ENCODE data around the gene SLC25A21.

SLC25A21 gene

DNA sequence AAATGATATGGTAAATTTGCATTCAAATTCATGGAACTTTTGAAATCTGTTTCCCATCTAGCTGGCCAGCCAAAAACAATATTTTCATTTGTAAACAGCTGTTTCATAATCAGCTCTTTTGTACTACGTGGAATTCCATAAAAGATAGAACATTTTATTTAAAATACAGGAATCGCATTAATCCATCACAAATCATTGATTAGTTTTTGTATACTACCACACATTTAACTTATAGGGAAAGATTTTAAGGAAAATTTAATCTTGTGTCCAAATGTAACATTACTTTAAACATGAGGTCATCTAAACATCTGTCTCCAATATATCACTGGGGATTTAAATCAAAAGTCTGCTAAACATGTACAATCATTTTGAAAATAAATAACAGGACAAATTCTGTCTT is 33.5 kb downstream of the SLC25A21 start:
- POLR2A ChIA-PET: no interaction called here
- Histone ChIP-seq H3K9me3 (ENCODE audit: control extremely low read depth in 1 of 5, control insufficient read depth in 4 of 5, insufficient read depth in 2 of 5, low read depth in 1 of 5, low read length in 4 of 5) (no peaks in the 10 kb centered on the region), H3K36me3 (ENCODE audit: control insufficient read depth in 4 of 4, insufficient read depth in 4 of 4, low read length in 3 of 4) (no peaks in the 10 kb centered on the region), H3K4me3 (ENCODE audit: control insufficient read depth in 1 of 7, extremely low read depth in 1 of 7, insufficient read depth in 4 of 7, low read depth in 2 of 7, low read length in 6 of 7) (no peak overlapping the region), H3K27me3 (replicated peaks in 2 of 5; ENCODE audit: control insufficient read depth in 4 of 5, insufficient read depth in 5 of 5, low read length in 4 of 5) (peaks cover 0 to 3% (median 0%) of the 10 kb centered on the region in 5 experiments), H3K4me1 (ENCODE audit: control extremely low read depth in 1 of 4, control insufficient read depth in 4 of 4, insufficient read depth in 4 of 4, low read length in 3 of 4) (no peaks in the 10 kb centered on the region), H3K27ac (ENCODE audit: insufficient read depth in 1 of 2, low read depth in 1 of 2, low read length in 2 of 2, poor library complexity in 1 of 2, severe bottlenecking in 2 of 2) (no peak overlapping the region)
- no peak for DNase-seq
- no CpG with 5 or more reads among the region's 2 CpGs for WGBS (ENCODE audit: insufficient coverage)
- CTCF ChIA-PET: interaction anchor here (0.8 to 2.0 kb wide), 2 partner anchors 11 to 14 kb away, joined by 3 to 8 read pairs; no protein-coding TSS in a partner anchor

DNA sequence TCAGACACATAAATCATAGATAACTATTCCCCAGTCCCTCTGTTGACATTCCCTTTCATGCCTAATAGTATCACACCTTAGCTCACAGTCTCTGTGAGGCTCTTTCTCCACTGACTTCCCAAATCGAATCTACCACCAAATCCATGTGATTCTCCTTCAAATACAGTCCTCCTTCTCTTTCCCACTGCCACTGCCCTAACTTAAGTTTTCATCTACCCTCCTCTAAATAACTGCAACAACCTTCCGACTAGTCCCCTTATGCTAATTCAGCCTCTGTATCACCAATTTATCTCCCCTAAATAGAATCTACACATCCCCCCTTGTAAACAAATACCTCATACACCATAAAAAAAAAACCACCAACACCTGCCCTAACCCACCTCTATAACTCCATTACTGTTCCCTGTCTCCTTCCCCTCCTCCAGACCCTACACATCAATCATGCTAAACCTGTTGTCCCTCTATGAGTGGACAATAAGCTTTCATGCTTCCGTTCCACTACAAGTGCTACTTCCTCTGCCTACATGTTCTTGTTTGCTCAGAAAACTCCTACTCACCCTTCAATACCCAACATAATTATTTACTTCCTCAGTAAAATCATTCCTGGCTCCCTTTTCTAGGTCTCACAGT is 39.0 kb downstream of the SLC25A21 start:
- Histone ChIP-seq H3K4me3 (ENCODE audit: control insufficient read depth in 1 of 7, extremely low read depth in 1 of 7, insufficient read depth in 4 of 7, low read depth in 2 of 7, low read length in 6 of 7) (no peak overlapping the region), H3K9me3 (ENCODE audit: control extremely low read depth in 1 of 5, control insufficient read depth in 4 of 5, insufficient read depth in 2 of 5, low read depth in 1 of 5, low read length in 4 of 5) (no peaks in the 10 kb centered on the region), H3K27ac (ENCODE audit: insufficient read depth in 1 of 2, low read depth in 1 of 2, low read length in 2 of 2, poor library complexity in 1 of 2, severe bottlenecking in 2 of 2) (no peak overlapping the region), H3K27me3 (replicated peaks in 2 of 5; ENCODE audit: control insufficient read depth in 4 of 5, insufficient read depth in 5 of 5, low read length in 4 of 5) (no peaks in the 10 kb centered on the region), H3K36me3 (ENCODE audit: control insufficient read depth in 4 of 4, insufficient read depth in 4 of 4, low read length in 3 of 4) (no peaks in the 10 kb centered on the region), H3K4me1 (ENCODE audit: control extremely low read depth in 1 of 4, control insufficient read depth in 4 of 4, insufficient read depth in 4 of 4, low read length in 3 of 4) (no peaks in the 10 kb centered on the region)
- WGBS (ENCODE audit: insufficient coverage): 94% methylated on average over 3 of the region's 3 CpGs
- ChIA-PET CTCF (interaction anchor here (0.9 kb wide), 1 partner anchor 14 kb away, joined by 3 read pairs; no protein-coding TSS in a partner anchor), POLR2A (no interaction called here)
- no peak for DNase-seq

DNA sequence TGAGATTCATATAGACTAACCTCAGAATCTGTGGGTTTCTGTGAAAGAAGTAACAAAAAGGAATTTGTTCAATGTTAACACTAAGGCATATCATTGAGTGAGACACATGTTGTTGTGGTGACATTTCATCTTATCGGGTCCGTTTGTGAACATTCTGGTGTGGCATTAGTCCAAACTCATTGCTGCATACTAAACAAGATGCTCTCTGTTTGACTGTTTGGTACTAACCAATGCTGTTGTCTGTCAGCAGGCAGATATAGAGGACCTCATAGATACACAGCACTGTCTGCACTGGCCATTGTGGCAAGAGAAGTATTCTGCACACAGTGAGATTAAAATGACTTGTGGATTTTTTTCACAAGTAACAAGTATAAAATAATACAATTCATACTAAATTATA is 41.2 kb downstream of the SLC25A21 start:
- POLR2A ChIA-PET: no interaction called here
- no peaks in the 10 kb centered on the region for H3K36me3 ChIP-seq (ENCODE audit: control insufficient read depth in 4 of 4, insufficient read depth in 4 of 4, low read length in 3 of 4)
- CTCF ChIA-PET: no interaction called here
- H3K27me3 ChIP-seq (replicated peaks in 2 of 5; ENCODE audit: control insufficient read depth in 4 of 5, insufficient read depth in 5 of 5, low read length in 4 of 5): peaks cover 0 to 2% (median 0%) of the 10 kb centered on the region in 5 experiments
- no peaks in the 10 kb centered on the region for H3K9me3 ChIP-seq (ENCODE audit: control extremely low read depth in 1 of 5, control insufficient read depth in 4 of 5, insufficient read depth in 2 of 5, low read depth in 1 of 5, low read length in 4 of 5)
- 100% methylated on average over 2 of the region's 2 CpGs for WGBS (ENCODE audit: insufficient coverage)
- H3K4me1 ChIP-seq (ENCODE audit: control extremely low read depth in 1 of 4, control insufficient read depth in 4 of 4, insufficient read depth in 4 of 4, low read length in 3 of 4): no peaks in the 10 kb centered on the region
- DNase-seq: no peak
- no peak overlapping the region for H3K4me3 ChIP-seq (ENCODE audit: control insufficient read depth in 1 of 7, extremely low read depth in 1 of 7, insufficient read depth in 4 of 7, low read depth in 2 of 7, low read length in 6 of 7)
- H3K27ac ChIP-seq (ENCODE audit: insufficient read depth in 1 of 2, low read depth in 1 of 2, low read length in 2 of 2, poor library complexity in 1 of 2, severe bottlenecking in 2 of 2): no peak overlapping the region

DNA sequence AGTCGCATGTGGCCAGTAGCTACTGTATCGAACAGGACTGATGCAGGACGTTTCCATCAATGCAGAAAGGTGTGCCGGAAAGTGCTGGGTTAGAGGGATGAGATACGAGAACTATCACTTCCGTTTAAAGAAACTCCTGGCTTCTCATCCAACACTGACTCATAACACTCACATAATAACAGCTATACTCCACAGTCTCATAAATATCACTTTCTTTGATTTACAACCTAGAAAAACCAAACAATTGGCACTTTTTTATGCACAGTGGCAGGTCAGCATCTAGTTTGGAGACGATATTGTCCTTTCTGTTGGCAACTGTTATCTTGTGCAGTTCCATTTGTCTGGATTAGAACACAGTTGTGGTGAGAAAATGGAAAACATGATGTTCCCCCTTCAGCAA is 43.4 kb downstream of the SLC25A21 start:
- ChIA-PET CTCF (interaction anchor here (0.8 kb wide), 1 partner anchor 11 kb away, joined by 3 read pairs; no protein-coding TSS in a partner anchor), POLR2A (no interaction called here)
- Histone ChIP-seq H3K4me1 (ENCODE audit: control extremely low read depth in 1 of 4, control insufficient read depth in 4 of 4, insufficient read depth in 4 of 4, low read length in 3 of 4) (no peaks in the 10 kb centered on the region), H3K4me3 (ENCODE audit: control insufficient read depth in 1 of 7, extremely low read depth in 1 of 7, insufficient read depth in 4 of 7, low read depth in 2 of 7, low read length in 6 of 7) (no peak overlapping the region), H3K36me3 (ENCODE audit: control insufficient read depth in 4 of 4, insufficient read depth in 4 of 4, low read length in 3 of 4) (no peaks in the 10 kb centered on the region), H3K27ac (ENCODE audit: insufficient read depth in 1 of 2, low read depth in 1 of 2, low read length in 2 of 2, poor library complexity in 1 of 2, severe bottlenecking in 2 of 2) (no peak overlapping the region), H3K9me3 (ENCODE audit: control extremely low read depth in 1 of 5, control insufficient read depth in 4 of 5, insufficient read depth in 2 of 5, low read depth in 1 of 5, low read length in 4 of 5) (no peaks in the 10 kb centered on the region), H3K27me3 (replicated peaks in 2 of 5; ENCODE audit: control insufficient read depth in 4 of 5, insufficient read depth in 5 of 5, low read length in 4 of 5) (peaks cover 0 to 2% (median 0%) of the 10 kb centered on the region in 5 experiments)
- 93% methylated on average over 5 of the region's 7 CpGs for whole genome bisulfite sequencing (ENCODE audit: insufficient coverage)
- DNase-seq: no peak

DNA sequence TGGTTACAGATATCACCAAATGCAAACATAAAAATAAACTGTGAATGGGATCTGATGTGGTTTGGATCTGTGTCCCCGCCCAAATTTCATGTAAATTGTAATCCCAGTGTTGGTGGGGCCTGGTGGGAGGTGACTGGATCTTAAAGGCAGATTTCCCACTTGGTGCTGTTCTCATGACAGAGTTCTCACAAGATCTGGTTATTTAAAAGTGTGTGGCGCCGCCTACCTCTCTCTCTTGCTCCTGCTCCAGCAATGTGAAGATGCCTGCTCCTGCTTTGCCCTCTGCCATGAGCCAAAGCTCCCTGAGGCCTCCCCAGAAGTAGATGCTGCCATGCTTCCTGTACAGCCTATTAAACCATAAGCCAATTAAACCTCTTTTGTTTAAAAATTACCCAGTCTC is 47.8 kb downstream of the SLC25A21 start:
- H3K4me1 ChIP-seq (ENCODE audit: control extremely low read depth in 1 of 4, control insufficient read depth in 4 of 4, insufficient read depth in 4 of 4, low read length in 3 of 4): no peaks in the 10 kb centered on the region
- 95% methylated on average over 2 of the region's 3 CpGs for WGBS (ENCODE audit: insufficient coverage)
- peaks cover 0 to 2% (median 0%) of the 10 kb centered on the region in 5 experiments for H3K27me3 ChIP-seq (replicated peaks in 2 of 5; ENCODE audit: control insufficient read depth in 4 of 5, insufficient read depth in 5 of 5, low read length in 4 of 5)
- no peaks in the 10 kb centered on the region for H3K36me3 ChIP-seq (ENCODE audit: control insufficient read depth in 4 of 4, insufficient read depth in 4 of 4, low read length in 3 of 4)
- no peak for DNase-seq
- no peaks in the 10 kb centered on the region for H3K9me3 ChIP-seq (ENCODE audit: control extremely low read depth in 1 of 5, control insufficient read depth in 4 of 5, insufficient read depth in 2 of 5, low read depth in 1 of 5, low read length in 4 of 5)
- ChIA-PET POLR2A (no interaction called here), CTCF (no interaction called here)
- no peak overlapping the region for H3K27ac ChIP-seq (ENCODE audit: insufficient read depth in 1 of 2, low read depth in 1 of 2, low read length in 2 of 2, poor library complexity in 1 of 2, severe bottlenecking in 2 of 2)
- no peak overlapping the region for H3K4me3 ChIP-seq (ENCODE audit: control insufficient read depth in 1 of 7, extremely low read depth in 1 of 7, insufficient read depth in 4 of 7, low read depth in 2 of 7, low read length in 6 of 7)

DNA sequence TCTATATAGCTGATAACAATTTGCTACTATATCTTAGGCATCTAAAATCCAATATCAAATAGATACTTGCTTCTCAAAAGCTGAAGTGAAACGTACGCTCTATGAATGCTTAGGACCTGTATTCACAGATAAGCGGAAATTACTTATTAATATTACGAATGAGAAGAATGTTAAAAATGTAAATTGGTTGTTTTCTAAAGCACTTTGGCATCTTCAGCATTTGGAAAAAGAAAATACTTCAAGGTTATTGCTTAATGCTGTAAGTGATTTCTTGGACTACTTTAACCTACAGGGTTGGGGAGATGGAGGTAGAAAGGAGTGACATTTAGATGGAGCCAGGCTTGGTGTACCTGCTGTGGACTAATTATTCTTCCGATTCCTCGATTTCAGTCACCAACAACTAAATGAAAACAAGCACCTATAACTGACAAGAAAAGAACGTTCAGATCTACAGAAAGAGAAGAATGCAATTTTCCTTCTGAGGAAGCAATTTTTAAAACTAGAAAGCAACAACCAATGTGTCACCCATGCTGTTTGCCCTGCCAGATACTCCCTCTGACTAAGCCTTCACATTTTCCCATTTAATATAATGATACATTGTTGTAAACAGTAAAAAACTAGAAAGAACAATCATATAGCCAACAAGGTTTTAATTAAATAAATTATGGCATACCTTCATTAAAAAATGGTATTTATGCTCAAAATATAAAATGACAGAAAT is 49.3 kb downstream of the SLC25A21 start:
- no peaks in the 10 kb centered on the region for H3K4me1 ChIP-seq (ENCODE audit: control extremely low read depth in 1 of 4, control insufficient read depth in 4 of 4, insufficient read depth in 4 of 4, low read length in 3 of 4)
- no peaks in the 10 kb centered on the region for H3K36me3 ChIP-seq (ENCODE audit: control insufficient read depth in 4 of 4, insufficient read depth in 4 of 4, low read length in 3 of 4)
- WGBS (ENCODE audit: insufficient coverage): 80% methylated on average over 1 of the region's 7 CpGs
- ChIA-PET POLR2A (no interaction called here), CTCF (no interaction called here)
- no peak overlapping the region for H3K4me3 ChIP-seq (ENCODE audit: control insufficient read depth in 1 of 7, extremely low read depth in 1 of 7, insufficient read depth in 4 of 7, low read depth in 2 of 7, low read length in 6 of 7)
- no peak overlapping the region for H3K27ac ChIP-seq (ENCODE audit: insufficient read depth in 1 of 2, low read depth in 1 of 2, low read length in 2 of 2, poor library complexity in 1 of 2, severe bottlenecking in 2 of 2)
- peaks cover 0 to 2% (median 0%) of the 10 kb centered on the region in 5 experiments for H3K27me3 ChIP-seq (replicated peaks in 2 of 5; ENCODE audit: control insufficient read depth in 4 of 5, insufficient read depth in 5 of 5, low read length in 4 of 5)
- no peak for DNase-seq
- peaks cover 0 to 9% (median 0%) of the 10 kb centered on the region in 5 experiments for H3K9me3 ChIP-seq (ENCODE audit: control extremely low read depth in 1 of 5, control insufficient read depth in 4 of 5, insufficient read depth in 2 of 5, low read depth in 1 of 5, low read length in 4 of 5)

DNA sequence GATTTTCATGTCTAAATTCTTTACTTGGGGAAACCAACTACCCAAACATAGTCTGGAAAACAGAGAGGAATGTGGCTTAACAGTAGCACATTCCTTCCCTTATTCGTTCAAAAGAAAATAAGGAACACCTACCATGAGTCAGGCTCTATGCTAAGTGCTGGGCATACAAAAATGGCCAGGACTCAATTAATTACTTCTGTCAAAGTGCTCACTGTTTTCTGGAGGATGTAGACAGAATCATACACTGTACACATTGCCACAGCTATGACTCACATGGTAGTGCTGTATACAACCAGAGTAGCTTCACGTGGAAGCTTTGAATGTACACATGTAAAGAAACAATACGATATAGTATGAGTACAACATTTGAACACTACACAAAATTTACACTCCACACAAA is 50.1 kb downstream of the SLC25A21 start:
- H3K4me1 ChIP-seq (ENCODE audit: control extremely low read depth in 1 of 4, control insufficient read depth in 4 of 4, insufficient read depth in 4 of 4, low read length in 3 of 4): no peaks in the 10 kb centered on the region
- DNase-seq: no peak
- CTCF ChIA-PET: no interaction called here
- no CpG with 5 or more reads among the region's 3 CpGs for WGBS (ENCODE audit: insufficient coverage)
- no peaks in the 10 kb centered on the region for H3K36me3 ChIP-seq (ENCODE audit: control insufficient read depth in 4 of 4, insufficient read depth in 4 of 4, low read length in 3 of 4)
- H3K9me3 ChIP-seq (ENCODE audit: control extremely low read depth in 1 of 5, control insufficient read depth in 4 of 5, insufficient read depth in 2 of 5, low read depth in 1 of 5, low read length in 4 of 5): peaks cover 0 to 10% (median 0%) of the 10 kb centered on the region in 5 experiments
- H3K4me3 ChIP-seq (ENCODE audit: control insufficient read depth in 1 of 7, extremely low read depth in 1 of 7, insufficient read depth in 4 of 7, low read depth in 2 of 7, low read length in 6 of 7): no peak overlapping the region
- H3K27ac ChIP-seq (ENCODE audit: insufficient read depth in 1 of 2, low read depth in 1 of 2, low read length in 2 of 2, poor library complexity in 1 of 2, severe bottlenecking in 2 of 2): no peak overlapping the region
- no peaks in the 10 kb centered on the region for H3K27me3 ChIP-seq (replicated peaks in 2 of 5; ENCODE audit: control insufficient read depth in 4 of 5, insufficient read depth in 5 of 5, low read length in 4 of 5)
- POLR2A ChIA-PET: no interaction called here

Data from common myeloid progenitor, CD34-positive (primary cell).